ENCODE measurements around the gene EHMT1. TPM values are rescaled to one million over a fixed set of nuclear protein-coding genes. Genes with fewer than 3 reads are reported as not detected.

EHMT1 gene
- polyA plus RNA-seq, 1 donor: 78.7 TPM

GRCh38 chr9:137672907-137673791 lies 54.3 kb downstream of the EHMT1 start:
- DNase-seq: no peak

- no peak for DNase-seq
Observed at GRCh38 chr9:137673886-137674285, 55.1 kb downstream of the EHMT1 start.

- no peak for DNase-seq
Observed at GRCh38 chr9:137674307-137674975, 55.6 kb downstream of the EHMT1 start.

- DNase-seq: no peak
Observed at GRCh38 chr9:137674976-137675320, 56.1 kb downstream of the EHMT1 start.

GRCh38 chr9:137676998-137677397 lies 58.2 kb downstream of the EHMT1 start:
- no peak for DNase-seq

GRCh38 chr9:137678202-137678601 lies 59.4 kb downstream of the EHMT1 start:
- no peak for DNase-seq

GRCh38 chr9:137679249-137679648 lies 60.4 kb downstream of the EHMT1 start:
- no peak for DNase-seq

GRCh38 chr9:137679695-137680305 lies 61.0 kb downstream of the EHMT1 start:
- no peak for DNase-seq

- DNase-seq: no peak
Observed at GRCh38 chr9:137680444-137681358, 61.9 kb downstream of the EHMT1 start.

- no peak for DNase-seq
Observed at GRCh38 chr9:137682428-137683105, 63.8 kb downstream of the EHMT1 start.

GRCh38 chr9:137683262-137683864 lies 64.6 kb downstream of the EHMT1 start:
- DNase-seq: no peak

GRCh38 chr9:137685035-137685740 lies 66.4 kb downstream of the EHMT1 start:
- no peak for DNase-seq

GRCh38 chr9:137685741-137686420 lies 67.1 kb downstream of the EHMT1 start:
- no peak for DNase-seq

GRCh38 chr9:137688261-137688660 lies 69.5 kb downstream of the EHMT1 start:
- no peak for DNase-seq

GRCh38 chr9:137688725-137689124 lies 69.9 kb downstream of the EHMT1 start:
- no peak for DNase-seq

- DNase-seq: no peak
Observed at GRCh38 chr9:137689745-137690529, 71.1 kb downstream of the EHMT1 start.

GRCh38 chr9:137690930-137691645 lies 72.3 kb downstream of the EHMT1 start:
- no peak for DNase-seq
